ENCODE measurements around the gene SPATA46.

SPATA46 gene

GRCh38 chr1:162373072-162373427, 3.6 kb downstream of the SPATA46 start:
- no peaks in the 10 kb centered on the region for H3K9me3 ChIP-seq (ENCODE audit: control insufficient read depth, insufficient read depth, low read length)
- no peaks in the 10 kb centered on the region for H3K4me1 ChIP-seq (ENCODE audit: insufficient read depth, low read length)
- H3K36me3 ChIP-seq (ENCODE audit: insufficient read depth, low read length), result no peaks in the 10 kb centered on the region; the same call in 1 of the 2 replicates
- H3K9ac ChIP-seq (ENCODE audit: low read depth, low read length), result no peak overlapping the region

- Histone ChIP-seq H3K4me1 (ENCODE audit: insufficient read depth, low read length) (no peaks in the 10 kb centered on the region), H3K9ac (ENCODE audit: low read depth, low read length) (no peak overlapping the region)
These were observed 4.2 kb downstream of the SPATA46 start for GRCh38 chr1:162372159-162373071.

GRCh38 chr1:162371611-162372010, 5.0 kb downstream of the SPATA46 start:
- Histone ChIP-seq H3K9me3 (ENCODE audit: control insufficient read depth, insufficient read depth, low read length) (no peaks in the 10 kb centered on the region), H3K9ac (ENCODE audit: low read depth, low read length) (no peak overlapping the region), H3K36me3 (ENCODE audit: insufficient read depth, low read length) (no peaks in the 10 kb centered on the region; the same call in 1 of the 2 replicates), H3K4me1 (ENCODE audit: insufficient read depth, low read length) (no peaks in the 10 kb centered on the region)

More at GRCh38 chr1:162372159-162373071, 4.2 kb downstream of the SPATA46 start:
- Histone ChIP-seq H3K36me3 (ENCODE audit: insufficient read depth, low read length) (no peaks in the 10 kb centered on the region; the same call in 1 of the 2 replicates), H3K9me3 (ENCODE audit: control insufficient read depth, insufficient read depth, low read length) (no peaks in the 10 kb centered on the region)

- no peaks in the 10 kb centered on the region; the same call in 1 of the 2 replicates for H3K36me3 ChIP-seq (ENCODE audit: insufficient read depth, low read length)
- no peak overlapping the region for H3K9ac ChIP-seq (ENCODE audit: low read depth, low read length)
- no peaks in the 10 kb centered on the region for H3K4me1 ChIP-seq (ENCODE audit: insufficient read depth, low read length)
- no peaks in the 10 kb centered on the region for H3K9me3 ChIP-seq (ENCODE audit: control insufficient read depth, insufficient read depth, low read length)
These were observed 5.9 kb downstream of the SPATA46 start for GRCh38 chr1:162370721-162371120.

- Histone ChIP-seq H3K9me3 (ENCODE audit: control insufficient read depth, insufficient read depth, low read length) (no peaks in the 10 kb centered on the region), H3K9ac (ENCODE audit: low read depth, low read length) (no peak overlapping the region), H3K36me3 (ENCODE audit: insufficient read depth, low read length) (no peaks in the 10 kb centered on the region; the same call in 1 of the 2 replicates), H3K4me1 (ENCODE audit: insufficient read depth, low read length) (no peaks in the 10 kb centered on the region)
These were observed 6.5 kb downstream of the SPATA46 start for GRCh38 chr1:162370161-162370560.

- Histone ChIP-seq H3K9me3 (ENCODE audit: control insufficient read depth, insufficient read depth, low read length) (no peaks in the 10 kb centered on the region), H3K36me3 (ENCODE audit: insufficient read depth, low read length) (no peaks in the 10 kb centered on the region; the same call in 1 of the 2 replicates), H3K9ac (ENCODE audit: low read depth, low read length) (no peak overlapping the region), H3K4me1 (ENCODE audit: insufficient read depth, low read length) (no peaks in the 10 kb centered on the region)
These were observed 7.1 kb downstream of the SPATA46 start for GRCh38 chr1:162369571-162369970.

GRCh38 chr1:162368451-162368850, 8.2 kb downstream of the SPATA46 start:
- Histone ChIP-seq H3K4me1 (ENCODE audit: insufficient read depth, low read length) (no peaks in the 10 kb centered on the region), H3K36me3 (ENCODE audit: insufficient read depth, low read length) (no peaks in the 10 kb centered on the region; the same call in 1 of the 2 replicates), H3K9ac (ENCODE audit: low read depth, low read length) (no peak overlapping the region), H3K9me3 (ENCODE audit: control insufficient read depth, insufficient read depth, low read length) (no peaks in the 10 kb centered on the region)

GRCh38 chr1:162367772-162368171, 8.9 kb downstream of the SPATA46 start:
- Histone ChIP-seq H3K4me1 (ENCODE audit: insufficient read depth, low read length) (no peaks in the 10 kb centered on the region), H3K9ac (ENCODE audit: low read depth, low read length) (no peak overlapping the region), H3K36me3 (ENCODE audit: insufficient read depth, low read length) (no peaks in the 10 kb centered on the region; the same call in 1 of the 2 replicates), H3K9me3 (ENCODE audit: control insufficient read depth, insufficient read depth, low read length) (no peaks in the 10 kb centered on the region)

GRCh38 chr1:162367073-162367472, 9.6 kb downstream of the SPATA46 start:
- H3K36me3 ChIP-seq (ENCODE audit: insufficient read depth, low read length), result no peaks in the 10 kb centered on the region; the same call in 1 of the 2 replicates
- no peaks in the 10 kb centered on the region for H3K4me1 ChIP-seq (ENCODE audit: insufficient read depth, low read length)
- no peak overlapping the region for H3K9ac ChIP-seq (ENCODE audit: low read depth, low read length)
- no peaks in the 10 kb centered on the region for H3K9me3 ChIP-seq (ENCODE audit: control insufficient read depth, insufficient read depth, low read length)

GRCh38 chr1:162366671-162367070, 10.0 kb downstream of the SPATA46 start:
- Histone ChIP-seq H3K9ac (ENCODE audit: low read depth, low read length) (no peak overlapping the region), H3K9me3 (ENCODE audit: control insufficient read depth, insufficient read depth, low read length) (no peaks in the 10 kb centered on the region), H3K36me3 (ENCODE audit: insufficient read depth, low read length) (no peaks in the 10 kb centered on the region; the same call in 1 of the 2 replicates), H3K4me1 (ENCODE audit: insufficient read depth, low read length) (no peaks in the 10 kb centered on the region)

GRCh38 chr1:162366149-162366548, 10.5 kb downstream of the SPATA46 start:
- H3K36me3 ChIP-seq (ENCODE audit: insufficient read depth, low read length), result no peaks in the 10 kb centered on the region; the same call in 1 of the 2 replicates
- H3K9me3 ChIP-seq (ENCODE audit: control insufficient read depth, insufficient read depth, low read length), result no peaks in the 10 kb centered on the region
- no peaks in the 10 kb centered on the region for H3K4me1 ChIP-seq (ENCODE audit: insufficient read depth, low read length)
- H3K9ac ChIP-seq (ENCODE audit: low read depth, low read length), result no peak overlapping the region

- Histone ChIP-seq H3K36me3 (ENCODE audit: insufficient read depth, low read length) (no peaks in the 10 kb centered on the region; the same call in 1 of the 2 replicates), H3K9ac (ENCODE audit: low read depth, low read length) (no peak overlapping the region), H3K4me1 (ENCODE audit: insufficient read depth, low read length) (no peaks in the 10 kb centered on the region), H3K9me3 (ENCODE audit: control insufficient read depth, insufficient read depth, low read length) (no peaks in the 10 kb centered on the region)
These were observed 11.2 kb downstream of the SPATA46 start for GRCh38 chr1:162365284-162366020.

- Histone ChIP-seq H3K36me3 (ENCODE audit: insufficient read depth, low read length) (no peaks in the 10 kb centered on the region; the same call in 1 of the 2 replicates), H3K4me1 (ENCODE audit: insufficient read depth, low read length) (no peaks in the 10 kb centered on the region), H3K9ac (ENCODE audit: low read depth, low read length) (no peak overlapping the region), H3K9me3 (ENCODE audit: control insufficient read depth, insufficient read depth, low read length) (no peaks in the 10 kb centered on the region)
These were observed 12.2 kb downstream of the SPATA46 start for GRCh38 chr1:162364498-162364897.

GRCh38 chr1:162363823-162364222, 12.8 kb downstream of the SPATA46 start:
- Histone ChIP-seq H3K9me3 (ENCODE audit: control insufficient read depth, insufficient read depth, low read length) (no peaks in the 10 kb centered on the region), H3K4me1 (ENCODE audit: insufficient read depth, low read length) (no peaks in the 10 kb centered on the region), H3K36me3 (ENCODE audit: insufficient read depth, low read length) (no peaks in the 10 kb centered on the region; the same call in 1 of the 2 replicates), H3K9ac (ENCODE audit: low read depth, low read length) (no peak overlapping the region)
